ENCODE measurements around the gene VPS37B.
"Not testable (repeated sequence)": the region's sequence is repeated elsewhere in the genome, so short reads cannot be mapped to it uniquely, and the experiment has no call there.

Gene VPS37B

DNA sequence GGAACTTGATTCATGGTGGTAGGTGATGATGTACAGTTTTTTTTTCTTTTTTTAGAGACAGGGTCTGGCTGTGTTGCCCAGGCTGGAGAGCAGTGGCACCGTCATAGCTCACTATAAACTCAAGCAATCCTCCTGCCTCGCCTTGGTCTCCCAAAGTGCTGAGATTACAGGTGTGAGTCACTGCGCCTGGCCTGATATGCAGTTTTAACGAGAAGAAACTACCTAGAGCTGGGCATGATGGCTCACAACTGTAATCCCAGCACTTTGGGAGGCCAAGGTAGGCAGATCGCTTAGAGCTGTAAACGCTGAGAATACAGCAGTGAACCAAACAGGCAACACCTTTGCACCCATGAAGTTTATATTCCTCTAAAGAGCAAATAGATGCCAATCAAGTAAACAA, 13.0 kb upstream of the VPS37B start:
- no peak for DNase-seq (ENCODE audit: low read depth, low spot score)

DNA sequence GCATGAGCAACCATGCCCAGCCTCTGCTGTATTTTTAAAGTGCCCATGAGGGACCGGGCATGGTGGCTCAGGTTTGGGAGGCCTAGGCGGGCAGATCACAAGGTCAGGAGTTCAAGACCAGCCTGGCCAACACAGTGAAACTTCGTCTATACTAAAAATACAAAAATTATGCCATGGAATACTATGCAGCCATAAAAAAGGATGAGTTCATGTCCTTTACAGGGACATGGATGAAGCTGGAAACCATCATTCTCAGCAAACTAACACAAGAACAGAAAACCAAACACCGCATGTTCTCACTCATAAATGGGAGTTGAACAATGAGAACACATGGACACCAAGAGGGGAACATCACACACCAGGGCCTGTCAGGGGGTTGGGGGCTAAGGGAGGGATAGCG, 9.3 kb upstream of the VPS37B start:
- not testable (repeated sequence) for DNase-seq (ENCODE audit: low read depth, low spot score)

DNA sequence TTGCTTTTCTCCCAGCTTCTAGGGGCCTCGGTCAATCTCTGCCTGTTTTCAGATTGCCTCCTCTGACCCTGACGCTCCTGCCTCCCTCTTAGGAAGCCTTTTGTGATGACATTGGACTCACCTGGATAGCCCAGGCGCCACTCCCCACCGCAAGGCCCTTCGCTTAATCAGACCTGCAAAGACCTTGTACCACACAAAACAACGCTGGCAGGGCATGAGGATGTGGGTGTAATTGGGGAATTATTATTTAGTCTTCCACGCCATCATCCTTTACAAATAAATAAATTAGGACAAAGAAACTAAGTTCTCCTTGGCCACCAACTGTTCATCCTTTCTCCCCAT, 7.7 kb upstream of the VPS37B start:
- no peak for DNase-seq (ENCODE audit: low read depth, low spot score)

DNA sequence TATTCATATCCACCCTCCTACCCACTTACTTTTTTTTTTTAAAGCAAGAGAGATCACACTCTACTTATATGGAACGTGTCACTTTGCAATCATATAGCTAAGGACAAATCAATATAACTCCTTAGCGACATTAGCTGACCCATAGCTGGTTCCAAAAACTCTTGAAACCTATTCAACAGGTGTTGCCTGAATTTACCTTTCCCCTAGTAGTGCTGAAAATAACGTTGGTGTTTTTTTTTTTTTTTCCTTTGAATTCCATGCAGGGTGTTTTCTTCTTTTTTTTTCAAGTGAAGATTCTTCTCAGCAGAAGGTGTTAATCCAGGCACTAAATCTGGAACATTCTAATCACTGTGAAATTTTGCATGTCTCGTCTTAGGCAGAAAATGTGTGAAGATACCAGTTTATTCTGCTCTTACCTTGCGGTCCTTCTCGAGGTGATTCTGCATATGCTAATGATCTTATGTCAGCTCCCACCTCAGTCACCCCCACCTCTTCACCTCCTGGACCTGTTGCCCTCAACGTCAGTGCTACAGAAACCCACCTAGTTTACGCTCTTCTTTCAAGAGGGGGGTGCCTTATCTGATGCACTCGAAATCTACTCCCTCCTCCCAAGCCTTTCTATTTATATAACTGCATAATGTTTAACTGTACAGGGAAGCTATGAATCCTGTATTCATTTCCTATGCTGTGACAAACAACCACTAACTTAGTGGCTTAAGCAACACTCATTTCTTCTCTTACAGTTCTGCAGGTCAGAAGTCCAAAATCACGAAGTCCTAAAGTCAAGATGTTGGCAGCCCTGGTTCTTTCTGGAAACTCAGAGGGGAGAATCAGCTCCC, 7.1 kb upstream of the VPS37B start:
- DNase-seq (ENCODE audit: low read depth, low spot score): no peak

DNA sequence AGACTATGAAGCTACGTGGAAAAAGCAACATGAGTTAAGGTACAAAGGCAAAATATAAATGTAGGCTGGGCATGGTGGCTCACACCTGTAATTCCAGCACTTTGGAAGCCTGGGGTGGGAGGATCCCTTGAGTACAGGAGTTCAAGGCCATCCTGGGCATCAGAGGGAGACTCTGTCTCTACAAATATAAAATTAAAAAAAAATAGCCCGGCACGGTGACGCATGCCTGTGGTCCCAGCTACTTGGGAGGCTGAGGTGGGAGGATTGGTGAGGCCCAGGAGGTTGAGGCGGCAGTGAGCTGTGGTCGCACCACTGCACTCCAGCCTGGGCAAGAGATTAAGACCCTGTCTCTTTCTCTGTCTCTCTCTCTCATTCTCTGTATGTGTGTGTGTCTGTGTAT, 4.0 kb upstream of the VPS37B start:
- no peak for DNase-seq (ENCODE audit: low read depth, low spot score)

DNA sequence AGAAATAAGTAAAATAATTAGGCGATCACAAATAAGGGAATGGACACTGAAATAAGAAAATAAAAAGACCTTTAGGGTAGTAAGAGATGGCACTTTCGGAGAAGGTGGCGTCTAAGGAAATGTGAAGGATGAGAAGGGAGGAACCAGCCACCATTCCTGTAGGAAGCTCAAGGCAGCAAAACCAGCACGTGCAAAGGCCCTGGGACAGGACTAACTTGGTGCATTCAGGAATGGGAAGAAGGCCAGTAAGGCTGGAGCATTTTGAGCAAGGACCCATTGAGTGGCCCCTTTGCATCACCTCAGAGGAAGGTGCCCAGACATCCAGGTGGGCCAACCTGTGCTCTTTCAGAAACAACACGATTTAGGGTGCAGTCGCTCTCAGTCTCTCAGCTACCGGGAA, 738 bp upstream of the VPS37B start:
- no peak for DNase-seq (ENCODE audit: low read depth, low spot score)

DNA sequence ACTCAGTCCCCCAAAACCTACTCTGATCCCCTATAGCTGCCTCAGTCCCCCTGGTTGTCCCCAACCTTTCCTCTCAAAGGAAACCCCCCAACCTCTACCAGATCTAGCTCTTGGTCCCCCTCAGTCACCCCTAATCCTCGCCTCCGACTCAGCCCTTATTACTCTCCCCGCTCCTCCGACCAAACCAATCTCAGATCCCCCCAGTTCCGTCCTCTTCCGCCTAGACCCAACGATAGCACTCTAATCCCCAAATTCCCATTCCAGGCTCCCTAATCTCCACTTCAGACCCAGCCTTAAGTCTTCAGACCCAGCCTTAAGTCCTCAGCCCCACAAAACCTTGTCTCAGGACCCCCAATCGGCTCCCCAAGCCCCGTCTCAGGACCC, 612 bp downstream of the VPS37B start:
- no peak for DNase-seq (ENCODE audit: low read depth, low spot score)

DNA sequence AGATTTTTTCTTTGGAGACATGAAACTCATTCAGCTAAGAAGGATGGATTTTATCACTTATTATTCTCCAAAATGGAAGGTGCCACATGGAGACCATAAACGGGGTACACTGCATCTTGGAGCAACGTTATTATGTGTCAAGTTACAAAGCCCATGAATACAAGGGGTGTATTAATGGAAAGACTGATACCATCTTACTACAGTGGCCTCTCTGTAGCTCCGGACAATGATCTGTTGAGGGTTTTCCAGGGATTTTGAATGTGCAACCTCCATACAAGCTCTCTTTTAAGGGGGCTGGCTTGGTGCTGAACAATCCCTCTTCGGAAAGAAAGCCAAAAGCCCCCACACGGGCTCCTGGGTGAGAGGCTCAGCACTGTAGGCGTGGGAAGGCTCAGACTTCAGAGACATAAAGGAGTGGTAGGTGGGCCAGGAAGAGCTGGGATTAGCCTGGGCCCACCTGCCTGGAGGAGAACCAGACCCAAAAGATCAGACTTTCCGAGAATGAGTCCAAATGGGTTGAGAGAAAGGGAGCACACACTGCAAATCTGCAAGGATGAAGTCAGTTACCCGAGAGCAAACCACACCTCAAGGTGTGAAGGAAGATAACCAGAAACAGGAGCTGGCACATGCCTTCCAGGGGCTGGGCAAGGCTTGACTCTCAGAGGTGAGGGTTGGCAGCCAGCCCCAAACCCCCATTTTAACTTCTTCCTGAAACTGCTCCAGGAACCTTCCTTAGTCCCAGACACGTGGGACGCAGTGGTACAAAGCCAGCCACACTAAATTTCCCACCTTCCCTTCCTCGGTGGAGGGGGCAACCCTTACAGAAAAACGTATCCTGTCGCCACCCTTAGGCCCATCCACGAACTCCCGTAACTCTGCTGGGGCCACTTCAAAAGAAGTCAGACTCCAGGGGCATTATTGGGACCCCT, 1.5 kb downstream of the VPS37B start:
- DNase-seq (ENCODE audit: low read depth, low spot score): no peak

DNA sequence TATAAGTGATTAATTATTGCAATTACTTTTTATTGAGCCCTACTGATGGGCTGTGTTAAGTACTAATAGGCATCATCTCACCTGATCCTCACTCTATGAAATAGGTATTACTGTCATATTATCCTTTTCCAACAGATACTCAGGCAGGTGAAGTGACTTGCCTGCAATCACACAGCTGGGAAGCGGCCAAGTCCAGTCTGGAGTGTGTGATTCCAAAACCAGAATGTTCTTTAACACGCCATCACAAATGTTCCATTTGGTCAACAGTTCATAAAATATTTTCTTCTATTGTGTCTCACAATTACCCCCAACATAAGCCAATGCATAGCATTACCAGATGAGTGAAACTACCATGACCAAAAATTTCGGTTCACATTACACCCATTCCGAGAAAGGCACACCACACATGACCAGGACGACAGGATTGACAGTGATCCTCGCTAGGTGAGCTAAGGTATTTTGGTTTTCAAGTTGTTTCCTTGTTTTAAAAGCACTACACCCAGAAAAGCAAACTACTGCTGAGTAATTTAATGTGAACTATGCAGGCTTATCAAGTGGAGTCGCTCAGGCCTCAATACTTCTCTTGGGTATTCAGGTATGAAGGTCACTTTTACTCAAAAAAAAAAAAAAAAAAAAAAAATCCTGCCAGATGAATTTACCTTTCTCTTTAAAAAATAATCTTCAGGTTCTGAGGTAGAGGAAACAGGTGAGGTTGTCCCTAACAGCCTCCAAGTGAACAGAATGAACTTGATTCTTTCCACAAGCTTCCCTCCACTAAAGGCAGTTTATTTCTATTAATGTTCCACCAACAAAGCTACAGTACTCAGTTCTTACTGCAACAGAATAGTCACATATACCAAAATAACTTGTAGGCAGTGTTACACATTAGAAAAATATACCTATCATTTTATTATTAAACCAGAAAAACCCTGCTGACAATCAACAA, 2.4 kb downstream of the VPS37B start:
- DNase-seq (ENCODE audit: low read depth, low spot score): no peak

DNA sequence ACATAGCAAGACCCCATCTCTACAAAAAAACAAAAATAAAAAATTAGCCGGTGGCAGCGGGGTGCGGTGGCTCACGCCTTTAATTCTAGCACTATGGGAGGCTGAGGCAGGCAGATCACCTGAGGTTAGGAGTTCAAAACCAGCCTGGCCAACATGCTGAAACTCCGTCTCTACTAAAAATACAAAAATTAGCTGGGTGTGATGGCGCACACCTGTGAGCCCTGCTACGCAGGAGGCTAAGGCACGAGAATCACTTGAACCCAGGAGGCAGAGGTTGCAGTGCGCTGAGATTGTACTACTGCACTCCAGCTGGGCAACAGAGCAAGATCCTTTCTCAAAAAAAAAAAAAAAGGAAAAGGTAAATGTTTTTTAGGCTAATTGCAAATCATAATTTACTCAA, 3.2 kb downstream of the VPS37B start:
- DNase-seq (ENCODE audit: low read depth, low spot score): not testable (repeated sequence)

DNA sequence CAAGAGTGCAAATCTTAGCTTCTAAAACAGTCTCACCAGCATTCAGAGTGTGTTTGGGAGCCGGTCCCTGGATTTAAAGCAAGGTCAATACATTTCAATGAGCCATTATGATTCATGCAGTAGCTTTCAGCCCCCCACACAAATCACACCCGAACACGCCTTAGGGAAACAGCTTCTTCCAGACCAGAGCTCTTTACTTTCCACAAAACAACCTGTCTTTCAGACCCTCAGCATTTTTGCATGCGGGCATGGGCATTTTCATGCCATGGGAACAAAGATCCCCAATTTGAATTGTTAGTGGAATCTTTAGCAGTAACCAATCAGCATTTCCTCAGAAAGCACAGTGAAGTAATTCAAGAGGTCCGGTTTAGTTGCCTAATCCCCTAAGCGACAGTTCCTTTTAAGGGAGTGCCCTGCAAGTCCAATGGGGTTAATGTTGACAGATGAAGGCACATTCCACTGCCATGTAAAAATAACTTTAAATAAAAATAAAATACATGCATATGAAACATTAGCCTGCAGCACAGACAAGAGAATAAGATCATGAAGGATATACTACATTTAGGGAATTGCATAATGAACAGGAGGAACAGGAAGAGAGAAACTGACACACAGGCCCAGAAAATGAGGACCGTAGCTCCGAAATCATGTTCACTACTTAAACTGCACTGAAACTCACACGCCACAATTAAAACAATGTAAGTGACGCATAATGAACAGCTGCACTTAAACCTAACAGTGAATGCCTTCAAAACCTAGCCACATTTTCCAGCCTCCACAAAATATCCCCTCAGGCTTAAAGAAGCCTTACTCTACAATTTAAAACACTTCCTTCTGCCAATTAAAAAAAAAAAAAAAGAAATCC, 4.0 kb downstream of the VPS37B start:
- DNase-seq (ENCODE audit: low read depth, low spot score): peak; percentile 69

DNA sequence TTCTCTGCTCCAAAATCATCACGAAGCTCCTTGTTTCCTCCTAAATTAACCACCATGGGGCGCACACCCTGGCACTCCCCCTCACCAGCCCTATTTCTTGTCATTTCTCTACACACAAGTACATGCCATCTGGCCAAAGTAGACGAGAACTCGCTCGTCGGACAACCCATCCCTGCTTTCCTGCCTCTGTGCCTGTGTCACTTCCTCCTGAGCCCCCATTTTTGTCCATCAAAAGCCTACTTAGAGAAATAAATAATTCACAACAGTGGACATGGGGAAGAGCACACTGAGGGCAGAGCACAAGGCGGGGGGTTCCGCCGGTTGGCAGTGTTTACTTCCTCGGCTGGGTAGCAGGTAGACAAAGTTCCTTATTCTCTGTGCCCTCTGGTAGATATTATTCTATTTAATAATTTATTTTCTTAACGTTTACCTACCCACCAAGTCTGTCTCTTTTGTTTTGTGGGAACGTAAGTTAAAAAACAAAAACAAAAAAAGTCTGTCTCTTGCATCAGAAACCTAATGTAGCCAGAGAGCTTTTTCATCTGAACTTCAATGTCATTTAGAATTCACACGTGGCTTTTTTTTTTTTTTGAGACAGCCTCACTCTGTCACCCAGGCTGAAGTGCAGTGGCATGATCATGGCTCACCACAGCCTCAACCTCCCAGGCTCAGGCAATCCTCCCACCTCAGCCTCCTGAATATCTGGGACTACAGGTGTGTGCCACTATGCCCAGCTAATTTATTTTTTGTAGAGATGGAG, 6.0 kb downstream of the VPS37B start:
- DNase-seq (ENCODE audit: low read depth, low spot score): no peak

DNA sequence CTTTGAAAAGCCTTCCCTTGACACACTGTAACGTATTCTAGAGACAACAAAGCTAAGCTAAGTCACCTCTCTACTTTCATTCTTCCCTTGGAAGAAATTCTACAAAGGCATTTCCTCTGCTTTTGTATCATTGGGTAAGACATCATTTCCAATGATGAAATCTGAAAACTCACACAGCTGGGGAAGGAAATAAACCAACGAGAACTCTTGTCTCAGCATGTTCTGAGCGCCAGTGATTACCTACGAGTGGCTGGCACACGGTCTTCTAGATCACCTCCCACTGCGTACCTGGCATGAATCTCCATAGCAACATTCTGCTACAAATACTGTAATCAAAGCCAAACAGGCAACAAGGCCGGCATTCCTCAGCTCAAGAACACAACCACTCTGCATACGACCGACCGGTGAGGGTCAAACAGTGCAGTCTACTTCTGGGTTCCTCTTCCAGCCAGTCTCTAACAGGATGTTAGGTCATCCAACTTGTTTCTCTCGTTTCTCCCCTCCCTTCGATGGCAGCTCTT, 7.6 kb downstream of the VPS37B start:
- DNase-seq (ENCODE audit: low read depth, low spot score): peak; percentile 93

DNA sequence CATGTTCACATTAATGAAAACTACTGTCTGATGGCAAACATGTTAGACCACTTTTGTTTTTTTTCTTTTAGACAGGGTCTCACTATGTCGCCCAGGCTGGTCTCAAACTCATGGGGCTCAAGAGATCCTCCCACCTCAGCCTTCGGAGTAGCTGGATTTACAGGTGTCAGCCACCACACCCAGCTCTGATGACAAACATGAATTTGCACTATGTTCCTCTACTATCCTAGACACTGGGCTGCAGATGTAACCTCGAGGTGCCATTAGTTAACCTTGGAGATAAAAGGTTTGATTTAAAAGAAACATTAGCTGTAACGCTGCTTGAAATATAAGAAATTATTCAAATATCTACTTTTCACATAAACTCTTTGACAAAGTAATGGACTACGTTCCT, 8.1 kb downstream of the VPS37B start:
- DNase-seq (ENCODE audit: low read depth, low spot score): no peak

DNA sequence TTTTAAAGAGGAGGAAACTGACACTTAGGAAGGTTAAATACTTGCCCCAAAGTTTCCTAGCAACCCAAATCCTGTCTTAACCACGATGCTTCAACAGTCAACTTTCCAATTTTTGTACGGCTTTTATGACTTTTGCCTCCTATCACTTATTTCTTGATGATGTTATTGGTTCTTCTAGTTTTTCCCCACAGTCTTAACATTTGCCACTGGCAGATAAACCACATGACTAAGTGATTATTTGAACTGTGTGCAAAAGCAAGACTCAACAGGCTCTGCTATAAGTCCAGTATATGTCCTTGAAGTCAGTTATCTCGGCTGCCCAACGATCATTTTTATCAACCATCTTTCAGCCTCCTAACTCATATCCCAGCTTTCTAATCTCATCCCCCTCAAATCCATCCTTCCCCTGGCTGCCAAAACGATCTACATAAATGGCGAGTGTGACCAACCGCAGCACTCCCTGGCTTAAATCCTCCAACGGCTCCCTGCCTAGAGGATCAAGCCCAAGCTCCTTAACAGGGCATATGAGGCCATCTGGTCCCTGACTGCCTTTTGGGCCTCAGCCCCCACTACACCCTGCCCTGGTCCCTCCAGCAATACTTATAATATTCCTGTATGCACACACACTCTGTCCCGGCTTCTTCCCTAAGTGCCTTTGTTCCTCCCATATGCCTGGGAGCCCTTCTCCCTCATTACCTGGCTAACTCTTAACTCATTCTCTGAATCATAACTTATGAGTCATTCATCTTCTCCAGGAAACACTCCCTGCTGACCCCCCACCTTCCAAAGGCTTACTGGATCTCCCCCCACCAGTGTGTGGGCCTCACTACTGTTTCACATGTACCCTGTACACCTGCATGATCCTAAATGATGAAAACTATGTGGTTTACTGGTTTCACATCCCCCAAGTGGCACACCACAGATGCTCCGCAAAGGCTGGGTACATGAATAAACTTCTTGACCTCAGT, 8.8 kb downstream of the VPS37B start:
- no peak for DNase-seq (ENCODE audit: low read depth, low spot score)

DNA sequence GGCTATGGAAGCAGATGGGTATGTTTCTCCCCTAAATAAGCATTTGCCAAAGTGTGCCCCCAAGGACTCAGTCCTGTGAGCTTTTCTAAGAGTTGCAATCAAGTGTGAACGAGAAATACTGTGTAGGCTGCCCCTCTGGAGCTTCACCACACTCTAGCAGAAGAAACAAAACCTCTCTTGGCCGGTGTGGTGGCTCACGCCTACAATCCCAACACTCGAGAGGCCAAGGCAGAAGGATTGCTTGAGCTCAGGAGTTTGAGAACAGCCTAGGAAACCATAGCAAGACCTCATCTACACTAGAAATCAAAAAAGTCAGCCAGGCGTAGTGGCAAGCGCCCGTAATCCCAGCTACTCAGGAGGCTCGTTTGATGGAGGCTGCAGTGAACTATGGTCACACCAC, 9.8 kb downstream of the VPS37B start:
- DNase-seq (ENCODE audit: low read depth, low spot score): no peak

DNA sequence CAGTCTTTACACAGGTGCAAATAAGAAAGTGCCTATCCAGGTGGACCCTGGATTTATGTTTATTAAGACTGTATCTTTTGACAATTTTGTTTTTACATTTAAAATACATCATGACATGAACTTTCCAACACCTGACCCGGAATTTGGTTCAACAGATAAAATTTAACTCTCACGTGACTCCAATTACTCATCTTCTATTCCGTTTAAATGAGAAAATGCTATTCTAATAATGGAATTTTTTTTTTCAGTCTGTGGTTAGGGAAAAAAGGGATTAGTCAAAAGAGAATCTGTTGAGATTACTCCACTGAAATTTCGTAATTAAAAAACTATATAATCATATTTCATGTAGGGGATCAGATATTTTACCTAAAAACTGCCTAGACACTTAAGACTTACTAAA, 11.1 kb downstream of the VPS37B start:
- DNase-seq (ENCODE audit: low read depth, low spot score): no peak

DNA sequence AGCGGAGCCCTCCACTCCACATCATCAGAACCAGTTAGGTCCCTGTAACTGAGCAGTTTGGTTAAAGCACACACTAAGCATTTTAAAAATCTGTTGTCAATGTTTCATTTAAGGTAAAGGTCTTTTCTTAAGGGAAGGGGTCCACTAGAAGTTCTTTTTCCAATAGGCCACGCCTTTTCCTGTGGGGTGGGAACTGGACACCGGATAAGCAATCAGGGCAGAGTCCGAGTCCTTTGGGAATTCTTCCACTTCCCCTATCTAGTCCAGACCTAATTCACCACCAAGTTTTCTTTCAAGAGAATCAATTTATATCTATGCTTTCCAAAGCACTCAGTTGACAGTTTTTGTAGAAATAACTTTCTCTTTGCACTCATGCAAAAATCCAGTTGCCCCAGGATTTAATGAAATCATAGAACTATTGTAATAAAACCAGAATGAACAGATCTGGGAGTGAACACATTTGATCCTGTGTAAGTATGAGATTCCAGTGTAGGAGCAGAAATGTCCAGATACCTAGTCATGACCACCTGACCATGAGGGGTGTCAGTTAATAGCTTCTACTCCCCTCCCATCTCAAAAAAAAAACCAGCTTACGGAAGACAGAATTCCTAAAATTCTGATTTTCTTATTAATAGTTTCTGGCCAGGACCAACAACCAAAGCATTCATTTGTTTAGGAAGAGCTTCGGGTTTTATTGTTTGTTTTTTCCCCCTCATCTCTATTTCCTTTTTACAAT, 11.7 kb downstream of the VPS37B start:
- DNase-seq (ENCODE audit: low read depth, low spot score): no peak

Measured in ELF-1 (cell line).